Esophagus mucosa (tissue), 1 donor: ENCODE results near the gene GDPD5. TPM values are rescaled to one million over a fixed set of nuclear protein-coding genes. Genes with fewer than 3 reads are reported as not detected.
A peak's percentile ranks its signal among the peaks of the same experiment; 100 is the strongest.

Source experiments
- ATAC-seq: fragments of 200-7000 bp; cut with Tn5 transposase; one replicate; pipeline ENCODE4 v1.9.1; 2020
- total RNA-seq: library from RNA; stranded (reverse); gene quantifications from one replicate; pipeline ENCODE4 v1.2.4, GENCODE V29; 2023
- donor health status: DM: yes; HTN: yes; CAD: no.

The GDPD5 gene
- total RNA-seq, 1 donor from 2014 or later: 1.0 TPM

DNA sequence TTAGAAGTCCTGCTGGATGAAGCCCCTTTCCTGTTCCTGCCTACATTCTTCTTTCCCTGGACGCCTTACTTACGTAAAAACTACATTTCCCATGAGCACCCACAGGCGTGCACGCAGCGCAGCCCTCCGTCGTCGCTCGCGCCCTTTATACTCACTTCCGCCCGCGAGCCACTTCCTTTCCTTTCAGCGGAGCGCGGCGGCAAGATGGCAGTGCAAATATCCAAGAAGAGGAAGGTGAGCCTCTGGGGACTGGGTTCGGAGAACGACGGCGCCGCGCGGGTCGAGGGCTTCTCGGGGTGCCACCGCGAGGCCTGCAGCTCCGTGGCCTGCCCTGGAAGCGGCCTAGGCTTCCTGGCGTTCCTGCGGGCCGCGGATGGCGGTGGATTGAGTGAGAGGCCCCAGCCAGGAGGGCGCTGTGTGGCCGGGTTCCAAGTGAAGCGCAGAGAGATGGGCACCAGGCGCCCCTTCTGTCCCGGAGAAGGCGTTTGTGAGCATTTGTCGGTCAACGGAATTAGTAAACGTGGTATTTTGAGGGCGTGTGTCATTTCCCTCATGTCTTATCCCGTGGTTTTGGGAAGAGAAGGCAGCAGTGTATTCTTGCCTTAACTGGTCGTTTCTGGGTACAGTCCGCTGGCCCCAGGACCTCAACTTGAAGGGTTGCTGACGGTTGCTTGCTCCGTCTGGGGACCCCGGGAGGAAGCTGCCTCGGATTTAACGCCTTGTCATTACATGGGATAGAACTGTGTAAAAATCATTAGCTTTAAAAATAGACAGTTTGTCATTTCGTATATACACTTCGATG lies 126.2 kb downstream of the GDPD5 start, which contains the start of gene RPS3:
RPS3 (plus strand) TSS at position 175 of the 802 bp plus-strand sequence; CDS start at position 205, 30 bp downstream.
- peak; percentile 91 for ATAC-seq

DNA sequence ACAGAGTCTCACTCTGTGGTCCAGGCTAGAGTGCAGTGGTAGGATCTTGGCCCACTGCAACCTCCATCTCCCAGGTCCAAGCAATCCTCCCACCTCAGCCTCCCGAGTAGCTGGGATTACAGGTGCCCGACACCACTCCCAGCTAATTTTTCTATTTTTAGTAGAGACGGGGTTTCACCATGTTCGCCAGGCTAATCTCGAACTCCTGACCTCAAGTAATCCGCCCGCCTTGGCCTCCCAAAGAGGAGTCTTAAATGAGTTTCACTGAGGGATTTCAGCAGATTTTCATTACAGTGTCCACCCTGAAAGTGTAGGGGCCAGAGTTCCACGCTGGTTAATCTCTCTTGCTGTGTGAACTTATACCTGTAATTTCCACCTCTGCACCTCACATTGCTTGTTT lies 126.8 kb downstream of the GDPD5 start:
- no peak for ATAC-seq

DNA sequence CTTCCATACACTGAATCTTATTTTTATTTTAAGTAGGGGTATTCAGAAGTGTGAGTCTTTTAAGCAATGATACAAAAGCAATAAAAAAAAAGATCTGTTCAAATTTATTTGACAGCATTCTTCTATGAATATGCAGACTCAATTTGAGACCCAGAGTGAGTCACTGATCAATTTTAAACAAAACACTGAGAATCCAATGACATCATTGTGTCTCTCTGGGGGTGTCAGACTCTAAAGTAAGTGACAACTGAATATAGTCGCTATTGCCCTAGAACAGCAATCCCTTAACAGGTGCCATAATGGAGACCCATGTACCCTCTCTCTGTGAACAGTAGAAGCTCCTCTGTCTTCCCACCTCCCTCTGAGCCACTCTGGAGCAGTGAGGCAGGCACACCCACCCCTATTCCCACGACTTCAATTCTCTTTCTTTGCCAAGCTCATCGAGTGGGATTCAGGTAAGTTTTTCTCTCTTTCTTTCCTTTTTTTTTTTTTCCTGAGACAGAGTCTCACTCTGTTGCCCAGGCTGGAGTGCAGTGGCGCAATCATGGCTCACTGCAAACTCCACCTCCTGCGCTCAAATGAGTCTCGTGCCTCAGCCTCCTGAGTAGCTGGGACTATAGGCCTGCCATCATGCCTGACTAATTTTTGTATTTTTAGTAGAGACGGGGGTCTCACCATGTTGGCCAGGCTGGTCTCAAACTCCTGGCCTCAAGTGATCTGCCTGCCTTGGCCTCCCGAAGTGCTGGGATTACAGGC lies 131.5 kb downstream of the GDPD5 start:
- no peak for ATAC-seq

DNA sequence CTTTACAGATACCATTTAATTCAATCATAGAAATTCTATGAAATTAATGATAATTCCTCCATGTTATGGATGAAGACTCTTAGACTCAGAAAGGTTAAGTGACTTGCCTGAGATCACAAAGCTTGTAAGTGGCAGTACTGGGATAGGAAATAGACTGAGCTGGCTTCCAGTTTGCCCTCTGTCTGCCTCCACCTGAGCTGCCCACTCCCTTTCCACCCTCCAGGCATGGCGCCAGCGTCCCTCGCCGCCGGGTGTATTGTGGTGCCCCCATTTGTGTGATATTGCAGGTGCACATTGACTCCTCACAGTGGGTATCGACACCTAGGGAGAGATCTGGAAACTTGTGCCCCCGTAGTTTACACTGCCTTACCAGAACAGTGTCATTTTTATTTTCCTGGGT lies 135.8 kb downstream of the GDPD5 start:
- ATAC-seq: no peak

DNA sequence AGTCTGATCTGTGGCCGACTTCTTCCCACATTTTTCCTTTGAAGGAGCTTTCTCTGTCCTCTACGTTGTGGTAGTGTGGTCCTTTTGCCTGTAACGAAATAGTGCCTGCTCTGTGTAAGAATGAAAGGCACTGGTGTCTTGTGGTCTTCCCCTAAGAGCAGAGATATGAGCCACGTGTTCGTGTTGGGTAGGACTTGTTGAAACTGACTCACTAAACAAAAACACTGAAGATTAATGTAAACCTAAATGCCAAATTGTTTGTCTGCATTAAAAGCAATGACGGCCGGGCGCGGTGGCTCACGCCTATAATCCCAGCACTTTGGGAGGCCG lies 136.5 kb downstream of the GDPD5 start:
- ATAC-seq: no peak

DNA sequence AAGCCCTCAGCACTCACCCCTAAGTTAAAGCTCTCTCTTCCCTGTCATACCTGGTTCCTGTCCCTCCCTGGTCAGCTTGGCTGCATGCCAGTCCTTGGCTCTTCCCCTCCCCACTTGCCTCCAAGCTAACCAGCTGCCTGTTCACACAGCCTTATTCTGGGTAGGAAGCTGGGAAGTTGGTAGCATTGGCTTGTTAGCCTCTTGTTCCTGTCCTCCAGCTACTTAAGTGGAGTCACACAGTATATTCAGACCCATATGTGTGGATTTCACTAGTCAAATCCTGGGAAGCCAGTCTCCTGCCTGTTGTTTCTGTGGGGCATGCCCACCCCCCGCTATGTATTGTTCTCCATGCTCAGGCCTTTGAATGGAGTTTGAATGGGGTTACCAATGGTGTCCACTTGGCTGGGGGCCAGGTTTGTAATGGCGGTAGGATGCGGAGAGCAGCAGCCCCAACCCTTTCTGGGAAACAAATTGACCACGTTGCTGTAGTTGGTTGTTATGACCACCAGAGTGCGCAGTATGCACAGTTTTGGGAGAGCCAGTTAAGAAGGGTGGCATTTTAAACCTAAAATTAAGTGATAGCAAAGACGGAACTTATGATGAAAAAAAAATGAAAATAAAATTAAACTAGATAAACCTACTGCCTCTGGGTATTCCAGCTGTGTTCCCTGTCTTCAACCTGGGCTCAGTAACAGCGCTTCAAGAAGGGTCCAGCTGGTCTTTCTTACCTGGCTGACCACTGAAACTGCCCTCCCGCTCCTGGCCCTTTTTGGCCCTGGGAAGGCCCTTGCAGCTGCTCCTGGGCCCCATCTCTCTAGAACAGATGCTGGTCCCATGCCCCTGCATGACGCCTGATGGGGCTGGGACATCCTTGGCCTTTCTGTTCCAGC lies 137.1 kb downstream of the GDPD5 start:
- ATAC-seq: peak; percentile 80

DNA sequence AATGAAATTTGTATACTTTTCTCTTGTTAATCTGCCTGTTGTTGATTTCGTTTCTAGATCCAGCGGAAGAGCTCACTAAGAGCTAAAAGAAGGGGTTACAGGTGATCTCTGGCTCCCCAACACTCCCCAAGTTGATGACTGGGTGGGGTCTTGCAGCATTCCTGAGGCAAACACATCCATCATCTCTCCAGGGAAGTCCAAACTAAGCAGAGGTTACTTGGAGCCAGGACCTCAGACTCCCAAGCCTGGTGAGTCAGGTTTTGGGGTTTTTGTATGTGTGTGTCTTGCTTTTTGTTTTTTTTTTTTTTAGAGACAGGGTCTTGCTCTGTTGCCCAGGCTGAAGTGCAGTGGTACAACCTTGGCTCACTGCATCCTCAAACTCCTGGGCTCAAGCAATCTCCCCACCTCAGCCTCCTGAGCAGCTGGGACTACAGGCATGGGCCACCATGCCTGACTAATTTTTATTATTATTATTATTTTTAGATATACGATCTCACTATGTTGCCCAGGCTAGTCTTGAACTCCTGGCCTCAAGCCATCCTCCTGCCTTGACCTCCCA lies 137.9 kb downstream of the GDPD5 start:
- no peak for ATAC-seq

DNA sequence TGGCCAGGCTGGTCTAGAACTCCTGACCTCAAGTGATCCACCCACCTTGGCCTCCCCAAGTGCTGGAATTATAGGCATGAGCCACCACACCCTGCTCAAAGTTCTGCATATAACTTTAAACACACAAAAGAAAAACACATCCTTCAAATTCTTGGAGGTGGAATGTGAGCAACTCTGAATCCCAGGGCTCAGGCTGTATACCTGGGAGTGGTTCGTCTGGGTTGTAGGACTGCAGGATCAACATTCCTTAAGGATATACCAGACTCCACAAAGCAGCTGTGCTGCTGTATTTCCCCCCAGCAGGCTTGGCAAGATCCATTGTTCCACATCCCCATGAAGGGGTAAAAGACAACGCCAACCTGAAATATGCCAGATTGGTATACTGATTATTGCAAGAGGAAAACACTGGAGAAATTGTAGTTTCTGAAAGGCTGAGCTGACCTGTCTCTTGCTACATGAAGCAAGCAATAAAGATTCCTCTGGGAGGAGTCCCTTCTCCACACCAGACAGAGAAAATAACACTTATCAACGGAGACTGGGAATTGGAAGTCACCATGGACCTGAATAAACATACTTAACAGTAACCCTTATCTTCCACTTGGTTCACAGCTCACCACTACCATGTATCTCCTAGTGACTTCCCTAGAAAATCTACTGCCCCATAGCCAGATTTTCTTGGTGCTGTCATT lies 138.7 kb downstream of the GDPD5 start:
- no peak for ATAC-seq

Other genes starting within 250 kb of the GDPD5 start
- 7.6 TPM for gene ARRB1, start 174.3 kb downstream of the GDPD5 start, total RNA-seq
- 2,660 TPM for gene RPS3, start 126.4 kb downstream of the GDPD5 start, total RNA-seq
- gene KLHL35, start 92.7 kb downstream of the GDPD5 start, total RNA-seq: 0.84 TPM
- gene SERPINH1, start 36.3 kb upstream of the GDPD5 start, total RNA-seq: 23.8 TPM
- 0.32 TPM for gene MAP6, start 143.1 kb upstream of the GDPD5 start, total RNA-seq
- 0.60 TPM for gene MOGAT2, start 191.9 kb upstream of the GDPD5 start, total RNA-seq
- 12.4 TPM for gene DGAT2, start 242.8 kb upstream of the GDPD5 start, total RNA-seq